Keratinocyte (primary cell): ENCODE results near the gene KAT6B. TPM values are rescaled to one million over a fixed set of nuclear protein-coding genes. Genes with fewer than 3 reads are reported as not detected.
A peak's percentile ranks its signal among the peaks of the same experiment; 100 is the strongest.

Experiments
- DNase-seq: peaks from one replicate; pipeline ENCODE4 v3.0.0-alpha.2; 2011; ENCODE audit warnings: low read depth, missing footprints, low spot score
- FAIRE-seq: peaks from 2 replicates; lab custom pipeline; 2011; peaks lifted over from hg19 to GRCh38; lab: Jason Lieb, UNC
- H2AFZ ChIP-seq: 2 replicates; pipeline ENCODE4 v1.6.0; 2012; ENCODE audit warnings: low read length, control low read depth, inconsistent platforms; ENCODE audit not compliant: control insufficient read depth
- H3K27ac ChIP-seq: 2 replicates; pipeline ENCODE4 v1.5.1; 2011; ENCODE audit warnings: low read length; ENCODE audit not compliant: control insufficient read depth, insufficient read depth
- H3K27me3 ChIP-seq: 3 replicates; pipeline ENCODE4 v1.6.0; 2011; ENCODE audit warnings: low read length; ENCODE audit not compliant: control insufficient read depth, insufficient read depth; ENCODE audit errors: extremely low read depth
- H3K36me3 ChIP-seq, 2 experiments: 2 replicates in 1 of 2; 3 replicates in 1 of 2; pipeline ENCODE4 v1.5.1; 2011; ENCODE audit warnings: low read length in 2 of 2, mild to moderate bottlenecking in 1 of 2; ENCODE audit not compliant: control insufficient read depth in 2 of 2, insufficient read depth in 2 of 2; ENCODE audit errors: extremely low read depth in 1 of 2
- H3K4me1 ChIP-seq: 3 replicates; pipeline ENCODE4 v1.5.1; 2011; ENCODE audit warnings: low read length; ENCODE audit not compliant: control insufficient read depth, insufficient read depth; ENCODE audit errors: extremely low read depth
- H3K4me2 ChIP-seq: 3 replicates; pipeline ENCODE4 v1.6.0; 2011; ENCODE audit warnings: low read depth, low read length; ENCODE audit not compliant: control insufficient read depth, insufficient read depth; ENCODE audit errors: extremely low read depth
- H3K4me3 ChIP-seq, 3 experiments: fragments of 200-600 bp in 1 of 3; sonication (generic) in 1 of 3; 2 replicates in 2 of 3; 3 replicates in 1 of 3; pipeline ENCODE4 v1.5.1; 2011 to 2016; ENCODE audit warnings: low read length in 3 of 3, mild to moderate bottlenecking in 3 of 3, control low read depth in 2 of 3, inconsistent platforms in 1 of 3, low read depth in 1 of 3, mixed read lengths in 1 of 3, mixed run types in 1 of 3, moderate library complexity in 1 of 3; ENCODE audit not compliant: control insufficient read depth in 2 of 3, insufficient read depth in 2 of 3; ENCODE audit errors: extremely low read depth in 1 of 3
- H3K79me2 ChIP-seq: 2 replicates; pipeline ENCODE4 v1.6.0; 2012; ENCODE audit warnings: low read length; ENCODE audit not compliant: control insufficient read depth, insufficient read depth
- H3K9ac ChIP-seq: 3 replicates; pipeline ENCODE4 v1.6.0; 2011; ENCODE audit warnings: low read length; ENCODE audit not compliant: control insufficient read depth, insufficient read depth; ENCODE audit errors: extremely low read depth
- H3K9me1 ChIP-seq: 3 replicates; pipeline ENCODE4 v1.6.0; 2011; ENCODE audit warnings: low read length; ENCODE audit not compliant: control insufficient read depth, insufficient read depth; ENCODE audit errors: extremely low read depth
- H3K9me3 ChIP-seq: 2 replicates; pipeline ENCODE4 v1.5.1; 2012; ENCODE audit warnings: low read depth, low read length; ENCODE audit not compliant: control insufficient read depth
- H4K20me1 ChIP-seq: 3 replicates; pipeline ENCODE4 v1.6.0; 2011; ENCODE audit warnings: low read length; ENCODE audit not compliant: control insufficient read depth, insufficient read depth; ENCODE audit errors: extremely low read depth
- CTCF ChIP-seq, 3 experiments: IDR thresholded peaks in 1 of 3; conservative IDR thresholded peaks in 1 of 3; optimal IDR thresholded peaks in 1 of 3; 2 replicates in 2 of 3; 3 replicates in 1 of 3; pipeline versions ENCODE3 to v1.5.1; 2011; ENCODE audit warnings: low read length in 3 of 3, mild to moderate bottlenecking in 3 of 3, moderate library complexity in 2 of 3, control low read depth in 1 of 3, inconsistent platforms in 1 of 3; ENCODE audit not compliant: insufficient read depth in 2 of 3; ENCODE audit errors: extremely low read depth in 1 of 3
- EZH2 ChIP-seq: IDR thresholded peaks from one replicate; pipeline ENCODE4 v1.6.1; 2012; ENCODE audit warnings: inconsistent platforms, mild to moderate bottlenecking, low read length, moderate library complexity
- dilution Hi-C: fragments of 300-500 bp; cut with MboI; formaldehyde crosslinking; loops from one replicate; pipeline ENCODE4 v1.7.0; 2020; ENCODE audit warnings: low sequenced_read_pairs; ENCODE audit not compliant: extremely low pct_ligation_motif_present
- polyA plus RNA-seq, 5 experiments: library from polyadenylated mRNA; depleted of rRNA in 3 of 5; stranded (reverse) in 3 of 5; stranded (forward) in 1 of 5; unstranded in 1 of 5; fragments of >200 nt; gene quantifications; 1 replicate in 1 of 5; 2 replicates in 3 of 5; 3 replicates in 1 of 5; pipeline versions ENCODE4 v1.2.1 to v1.2.3, GENCODE V29; 2011 to 2012; ENCODE audit warnings: missing spikeins in 2 of 5, low read depth in 1 of 5, low replicate concordance in 1 of 5

The KAT6B gene
- polyA plus RNA-seq, 1 donor (not counting 4 experiments of a cell fraction or from before 2014, with no cell fraction given) = 2.9 TPM

GRCh38 chr10:74955796-74956195 is 129.4 kb downstream of the KAT6B start:
- Histone ChIP-seq H4K20me1 (no peaks in the 10 kb centered on the region), H3K9ac (no peak overlapping the region), H3K9me1 (no peaks in the 10 kb centered on the region), H3K4me3 (no peak overlapping the region), H3K27me3 (no peaks in the 10 kb centered on the region), H2AFZ (no peak overlapping the region), H3K27ac (no peak overlapping the region), H3K79me2 (no peaks in the 10 kb centered on the region), H3K4me1 (peaks cover 4% of the 10 kb centered on the region), H3K4me2 (no peak overlapping the region), H3K9me3 (no peaks in the 10 kb centered on the region), H3K36me3 (no peaks in the 10 kb centered on the region)
- FAIRE-seq (no peak), DNase-seq (no peak)
- dilution Hi-C loops = no loop called here
- no peak for TF ChIP-seq EZH2
- TF ChIP-seq CTCF (optimal IDR thresholded peaks at IDR 0.05 in 1 of 3, IDR thresholded peaks at IDR 0.05 in 1 of 3, conservative IDR thresholded peaks at IDR 0.05 in 1 of 3; ENCODE audit: extremely low read depth in 1 of 3, insufficient read depth in 2 of 3, low read length in 3 of 3) = no peak

- Histone ChIP-seq H2AFZ (no peak overlapping the region), H3K27me3 (no peaks in the 10 kb centered on the region), H3K79me2 (no peaks in the 10 kb centered on the region), H3K4me1 (peaks cover 4% of the 10 kb centered on the region), H3K9me1 (no peaks in the 10 kb centered on the region), H3K36me3 (peaks cover 0 to 2% of the 10 kb centered on the region in 2 experiments), H3K9me3 (no peaks in the 10 kb centered on the region), H3K27ac (no peak overlapping the region), H3K9ac (no peak overlapping the region), H3K4me3 (no peak overlapping the region), H3K4me2 (peak overlapping the region; percentile 52), H4K20me1 (no peaks in the 10 kb centered on the region)
- dilution Hi-C loops = no loop called here
- DNase-seq = no peak
- TF ChIP-seq CTCF (optimal IDR thresholded peaks at IDR 0.05 in 1 of 3, IDR thresholded peaks at IDR 0.05 in 1 of 3, conservative IDR thresholded peaks at IDR 0.05 in 1 of 3; ENCODE audit: extremely low read depth in 1 of 3, insufficient read depth in 2 of 3, low read length in 3 of 3) (no peak), EZH2 (no peak)
- FAIRE-seq = no peak
These were observed 130.2 kb downstream of the KAT6B start for GRCh38 chr10:74956555-74957111.
